Effector memory CD4-positive, alpha-beta T cell (primary cell): ENCODE data around the gene MAG.

ENCODE experiments used
- DNase-seq, 3 donors: peaks; one replicate each; pipeline ENCODE4 v3.0.0-alpha.2; 2020
- H3K27ac ChIP-seq: 2 replicates; pipeline ENCODE4 v1.7.0; 2013; ENCODE audit warnings: mild to moderate bottlenecking, low read length, moderate library complexity; ENCODE audit not compliant: insufficient read depth, poor library complexity, severe bottlenecking
- H3K27me3 ChIP-seq: replicated peaks from 2 replicates; pipeline ENCODE4 v1.7.0; 2013; ENCODE audit warnings: mild to moderate bottlenecking, low read length; ENCODE audit not compliant: insufficient read depth, control insufficient read depth, poor library complexity, severe bottlenecking
- H3K36me3 ChIP-seq: 2 replicates; pipeline ENCODE4 v1.7.0; 2013; ENCODE audit warnings: mild to moderate bottlenecking, low read length, moderate library complexity; ENCODE audit not compliant: control insufficient read depth, insufficient read depth
- H3K4me1 ChIP-seq: 2 replicates; pipeline ENCODE4 v1.7.0; 2013; ENCODE audit warnings: low read length, mild to moderate bottlenecking; ENCODE audit not compliant: control insufficient read depth, insufficient read depth, poor library complexity, severe bottlenecking
- H3K4me3 ChIP-seq: 2 replicates; pipeline ENCODE4 v1.7.0; 2013; ENCODE audit warnings: low read length, low read depth, mild to moderate bottlenecking; ENCODE audit not compliant: insufficient read depth, poor library complexity, severe bottlenecking
- H3K9me3 ChIP-seq: 2 replicates; pipeline ENCODE4 v1.7.0; 2013; ENCODE audit warnings: mild to moderate bottlenecking, low read length, moderate library complexity; ENCODE audit not compliant: control insufficient read depth

MAG gene

GRCh38 chr19:35265900-35266519 is 26.0 kb upstream of the MAG start:
- Histone ChIP-seq H3K36me3 (peaks cover 26% of the 10 kb centered on the region), H3K4me1 (peaks cover 13% of the 10 kb centered on the region), H3K27ac (no peak overlapping the region), H3K4me3 (no peak overlapping the region), H3K27me3 (no peaks in the 10 kb centered on the region), H3K9me3 (no peaks in the 10 kb centered on the region)
- no peak for DNase-seq

- Histone ChIP-seq H3K27me3 (no peaks in the 10 kb centered on the region), H3K27ac (peak overlapping the region; percentile 80), H3K4me3 (peak overlapping the region; percentile 79), H3K4me1 (peaks cover 13% of the 10 kb centered on the region), H3K36me3 (peaks cover 33% of the 10 kb centered on the region), H3K9me3 (no peaks in the 10 kb centered on the region)
- DNase-seq = no peak
Measured at GRCh38 chr19:35266520-35267352, 25.2 kb upstream of the MAG start.

- DNase-seq = peak in 1 of 3 donors; percentile 5
- Histone ChIP-seq H3K4me1 (peaks cover 13% of the 10 kb centered on the region), H3K4me3 (peak overlapping the region; percentile 79), H3K36me3 (peaks cover 34% of the 10 kb centered on the region), H3K9me3 (no peaks in the 10 kb centered on the region), H3K27me3 (no peaks in the 10 kb centered on the region), H3K27ac (peak overlapping the region; percentile 80)
Measured at GRCh38 chr19:35267353-35267817, 24.6 kb upstream of the MAG start.

- Histone ChIP-seq H3K27me3 (no peaks in the 10 kb centered on the region), H3K4me1 (peaks cover 13% of the 10 kb centered on the region), H3K9me3 (no peaks in the 10 kb centered on the region), H3K27ac (peak overlapping the region; percentile 80), H3K4me3 (peak overlapping the region; percentile 79), H3K36me3 (peaks cover 30% of the 10 kb centered on the region)
- peak; percentile 52 to 61 (median 60) for DNase-seq
Measured at GRCh38 chr19:35267818-35268535, 24.0 kb upstream of the MAG start.

GRCh38 chr19:35268536-35269437 is 23.2 kb upstream of the MAG start, which contains the start of gene USF2:
TSS of gene USF2 (plus strand) at chr19:35268962. CDS start at chr19:35269102, 140 bp downstream.
- no peaks in the 10 kb centered on the region for H3K27me3 ChIP-seq
- peak within 1 kb of the TSS; percentile 79 for H3K4me3 ChIP-seq
- peak; percentile 39 to 56 (median 50) for DNase-seq
- peak within 1 kb of the TSS; percentile 80 for H3K27ac ChIP-seq
- H3K4me1 ChIP-seq = peaks cover 13% of the 10 kb centered on the region
- peaks cover 27% of the 10 kb centered on the region for H3K36me3 ChIP-seq
- no peaks in the 10 kb centered on the region for H3K9me3 ChIP-seq

GRCh38 chr19:35269438-35270117 is 22.4 kb upstream of the MAG start:
- peaks cover 28% of the 10 kb centered on the region for H3K36me3 ChIP-seq
- H3K9me3 ChIP-seq = no peaks in the 10 kb centered on the region
- no peaks in the 10 kb centered on the region for H3K27me3 ChIP-seq
- peak overlapping the region; percentile 44 for H3K4me3 ChIP-seq
- H3K4me1 ChIP-seq = peaks cover 13% of the 10 kb centered on the region
- peak; percentile 47 to 68 (median 48) for DNase-seq
- H3K27ac ChIP-seq = peak overlapping the region; percentile 71

- no peaks in the 10 kb centered on the region for H3K27me3 ChIP-seq
- peaks cover 26% of the 10 kb centered on the region for H3K36me3 ChIP-seq
- no peak for DNase-seq
Measured at GRCh38 chr19:35270381-35270811, 21.6 kb upstream of the MAG start.

GRCh38 chr19:35271546-35271945 is 20.4 kb upstream of the MAG start:
- no peak overlapping the region for H3K4me3 ChIP-seq
- DNase-seq = no peak
- no peaks in the 10 kb centered on the region for H3K9me3 ChIP-seq
- no peaks in the 10 kb centered on the region for H3K27me3 ChIP-seq
- H3K36me3 ChIP-seq = peaks cover 35% of the 10 kb centered on the region
- H3K4me1 ChIP-seq = peaks cover 13% of the 10 kb centered on the region
- H3K27ac ChIP-seq = no peak overlapping the region

More at GRCh38 chr19:35270381-35270811, 21.6 kb upstream of the MAG start:
- peaks cover 13% of the 10 kb centered on the region for H3K4me1 ChIP-seq
- H3K9me3 ChIP-seq = no peaks in the 10 kb centered on the region
- no peak overlapping the region for H3K4me3 ChIP-seq
- peak overlapping the region; percentile 71 for H3K27ac ChIP-seq
